Measurements from ENCODE around the gene MKNK2. TPM values are rescaled to one million over a fixed set of nuclear protein-coding genes. Genes with fewer than 3 reads are reported as not detected.

MKNK2 gene
- total and polyA plus RNA-seq, 2 donors (not counting 3 experiments of a cell fraction or from before 2014, with no cell fraction given), result 65.1 to 86.1 TPM

DNA sequence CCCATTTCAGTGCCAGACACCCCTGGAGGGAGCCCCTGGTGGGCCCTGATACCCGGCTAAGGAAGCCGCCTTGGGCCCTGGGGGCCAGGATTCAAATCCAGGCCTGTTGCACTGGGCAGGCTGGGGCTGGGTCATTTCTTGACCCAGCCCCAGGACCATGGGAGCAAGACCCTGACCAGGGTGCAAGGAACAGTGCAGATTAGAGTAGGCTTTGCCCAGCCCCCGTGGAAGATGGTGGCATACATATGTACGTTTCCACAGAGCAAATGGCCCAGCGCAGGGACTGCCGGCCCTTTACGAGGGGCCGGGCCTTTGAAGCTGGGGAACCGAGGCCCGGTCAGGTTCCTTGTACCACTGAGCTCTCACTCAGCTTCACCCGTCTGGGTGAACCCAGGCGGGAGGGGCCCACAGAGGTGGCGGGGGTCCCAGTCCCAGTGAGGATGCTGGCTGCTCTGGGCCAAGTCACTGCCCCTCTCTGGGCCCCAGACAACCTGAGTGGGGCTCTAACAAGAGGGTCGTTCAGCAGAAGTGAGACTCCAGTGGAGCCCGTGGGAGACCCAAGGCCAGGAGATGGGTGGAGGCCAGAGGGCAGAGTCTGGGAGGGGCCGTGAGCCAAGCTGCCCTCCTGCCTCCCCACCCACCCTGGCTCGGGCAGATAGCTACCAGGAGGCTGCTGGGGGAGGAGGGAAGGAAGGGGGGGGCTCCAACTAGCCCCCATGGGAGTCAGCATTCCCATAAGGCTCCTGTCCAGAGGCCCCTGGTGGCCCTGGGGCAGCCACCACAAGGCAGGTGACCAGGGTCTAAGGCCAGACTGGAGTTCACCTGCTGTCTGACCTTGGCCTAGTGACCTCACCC lies 2.7 kb downstream of the MKNK2 start:
- Histone ChIP-seq H3K9me1 (replicated peaks; ENCODE audit: control insufficient read depth, extremely low read depth, insufficient read depth, low read length) (no peaks in the 10 kb centered on the region), H2AFZ (ENCODE audit: low read depth, low read length) (no peak overlapping the region), H3K4me1 (ENCODE audit: control insufficient read depth, extremely low read depth, insufficient read depth, low read length) (peaks cover 29% of the 10 kb centered on the region), H3K79me2 (ENCODE audit: control insufficient read depth, insufficient read depth, low read length) (peaks cover 48% of the 10 kb centered on the region), H3K4me3 (replicated peaks in 1 of 3; ENCODE audit: insufficient read depth in 1 of 3, low read depth in 1 of 3, low read length in 3 of 3) (peak overlapping the region in 1 of 3 experiments; percentile 81), H3K27ac (ENCODE audit: insufficient read depth, low read depth, low read length) (peak overlapping the region; percentile 63), H4K20me1 (replicated peaks; ENCODE audit: control insufficient read depth, extremely low read depth, insufficient read depth, low read length) (no peaks in the 10 kb centered on the region), H3K27me3 (ENCODE audit: control insufficient read depth in 2 of 2, insufficient read depth in 2 of 2, low read length in 2 of 2) (no peaks in the 10 kb centered on the region), H3K9me3 (replicated peaks; ENCODE audit: control insufficient read depth, insufficient read depth, low read length) (no peaks in the 10 kb centered on the region), H3K4me2 (ENCODE audit: insufficient read depth, low read length) (no peak overlapping the region), H3K9ac (replicated peaks; ENCODE audit: extremely low read depth, insufficient read depth, low read length) (no peak overlapping the region), H3K36me3 (ENCODE audit: control insufficient read depth in 2 of 2, extremely low read depth in 1 of 2, insufficient read depth in 2 of 2, low read length in 2 of 2) (peaks cover 4 to 16% of the 10 kb centered on the region in 2 experiments)
- intact Hi-C loops (cut with micrococcal nuclease) (no loop called here), dilution Hi-C loops (cut with MboI; ENCODE audit: extremely low pct_ligation_motif_present, low sequenced_read_pairs) (no loop called here)
- BruUV-seq (replicated peaks), result no TSS peak
- CTCF ChIA-PET, result interaction anchor here (0.9 to 2.6 kb wide), 5 partner anchors 8 to 28 kb away, joined by 3 to 11 read pairs (median 3); no protein-coding TSS in a partner anchor
- FAIRE-seq, result no peak
- DNase-seq (ENCODE audit: low read depth, low spot score), result no peak
- TF ChIP-seq EZH2 (IDR thresholded peaks at IDR 0.05; ENCODE audit: borderline replicate concordance, low read depth, low read length, severe bottlenecking), result no peak
- TF ChIP-seq FOS (IDR thresholded peaks at IDR 0.05; ENCODE audit: borderline replicate concordance, insufficient read depth, low read length), result no peak
- no peak for TF ChIP-seq POLR2A (IDR thresholded peaks at IDR 0.05; ENCODE audit: low read depth, low read length)
- no peak for TF ChIP-seq POLR2AphosphoS5 (IDR thresholded peaks at IDR 0.05; ENCODE audit: insufficient read depth, low read depth, low read length)
- no peak for TF ChIP-seq MYC (IDR thresholded peaks at IDR 0.05; ENCODE audit: low read depth, low read length)
- no peak for TF ChIP-seq GATA2 (IDR thresholded peaks at IDR 0.05; ENCODE audit: insufficient read depth, insufficient read length, low read depth, low read length)
- no peak for TF ChIP-seq CTCF (IDR thresholded peaks at IDR 0.05; ENCODE audit: extremely low read depth in 1 of 2, insufficient read depth in 1 of 2, low read depth in 1 of 2, low read length in 2 of 2)
- no peak for TF ChIP-seq MAX (IDR thresholded peaks at IDR 0.05; ENCODE audit: insufficient read depth, insufficient read length)
- no peak for TF ChIP-seq JUN (IDR thresholded peaks at IDR 0.05; ENCODE audit: borderline replicate concordance, insufficient read depth, insufficient read length, low read depth)
- POLR2A ChIA-PET, result interaction anchor here (0.6 kb wide), 1 partner anchor 1263 kb away, joined by 3 read pairs; no protein-coding TSS in a partner anchor

Measured in endothelial cell of umbilical vein (primary cell).